SK-N-MC (cell line): ENCODE results near the gene AIMP1.

Experiments used
- EZH2 ChIP-seq: fragments of 200-600 bp; sonication (generic); IDR thresholded peaks from one replicate; pipeline ENCODE4 v1.6.1; 2017; ENCODE audit warnings: antibody characterized with exemption
- POLR2AphosphoS5 ChIP-seq: IDR thresholded peaks from 2 replicates; pipeline ENCODE4 v1.6.1; 2012; ENCODE audit warnings: mild to moderate bottlenecking, low read depth, low read length, borderline replicate concordance

GRCh38 chr4:106284227-106284626 is 32.1 kb upstream of the AIMP1 start:
- no peak for TF ChIP-seq POLR2AphosphoS5
- no peak for TF ChIP-seq EZH2
